DND-41 (cell line): Measurements from ENCODE around the gene HOTAIR.

Source experiments
- CTCF ChIP-seq: IDR thresholded peaks from 2 replicates; pipeline ENCODE4 v1.5.1; 2012; ENCODE audit warnings: borderline replicate concordance, low read length, moderate library complexity, mild to moderate bottlenecking; ENCODE audit not compliant: poor library complexity, severe bottlenecking; ENCODE audit errors: extremely low read depth
- EZH2 ChIP-seq: IDR thresholded peaks from 3 replicates; pipeline ENCODE4 v1.6.1; 2012; ENCODE audit warnings: borderline replicate concordance, low read depth, mild to moderate bottlenecking, moderate library complexity, low read length, inconsistent platforms; ENCODE audit not compliant: severe bottlenecking

- TF ChIP-seq EZH2 (no peak), CTCF (no peak)
Observed at GRCh38 chr12:54015018-54015931, 40.5 kb upstream of the HOTAIR start.
